AG08395 (cell line): ENCODE measurements around the gene PTGES3.
"Not testable (repeated sequence)": the region's sequence is repeated elsewhere in the genome, so short reads cannot be mapped to it uniquely, and the experiment has no call there.

Experiments used
- DNase-seq: peaks from one replicate; pipeline ENCODE4 v3.0.0; 2012; ENCODE audit warnings: mixed read lengths, low spot score

Gene PTGES3

GRCh38 chr12:56709759-56710376, 21.8 kb upstream of the PTGES3 start:
- no peak for DNase-seq

DNA sequence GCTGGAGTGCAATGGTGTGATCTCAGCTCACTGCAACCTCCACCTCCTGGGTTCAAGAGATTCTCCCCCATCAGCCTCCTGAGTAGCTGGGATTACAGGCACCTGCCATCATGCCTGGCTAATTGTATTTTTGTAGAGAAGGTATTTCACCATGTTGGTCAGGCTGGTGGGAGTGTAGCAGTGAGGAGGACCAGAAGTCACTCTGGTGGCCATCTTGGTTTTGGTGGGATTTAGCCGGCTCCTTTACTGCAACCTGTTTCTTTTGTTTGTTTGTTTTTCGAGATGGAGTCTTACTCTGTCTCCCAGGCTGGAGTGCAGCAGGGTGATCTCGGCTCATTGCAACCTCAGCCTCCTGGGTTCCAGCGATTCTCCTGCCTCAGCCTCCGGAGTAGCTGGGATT, 16.4 kb upstream of the PTGES3 start:
- DNase-seq = not testable (repeated sequence)

- DNase-seq = no peak
Measured at GRCh38 chr12:56699020-56699661, 11.1 kb upstream of the PTGES3 start.

GRCh38 chr12:56695327-56696101, 7.4 kb upstream of the PTGES3 start:
- no peak for DNase-seq

DNA sequence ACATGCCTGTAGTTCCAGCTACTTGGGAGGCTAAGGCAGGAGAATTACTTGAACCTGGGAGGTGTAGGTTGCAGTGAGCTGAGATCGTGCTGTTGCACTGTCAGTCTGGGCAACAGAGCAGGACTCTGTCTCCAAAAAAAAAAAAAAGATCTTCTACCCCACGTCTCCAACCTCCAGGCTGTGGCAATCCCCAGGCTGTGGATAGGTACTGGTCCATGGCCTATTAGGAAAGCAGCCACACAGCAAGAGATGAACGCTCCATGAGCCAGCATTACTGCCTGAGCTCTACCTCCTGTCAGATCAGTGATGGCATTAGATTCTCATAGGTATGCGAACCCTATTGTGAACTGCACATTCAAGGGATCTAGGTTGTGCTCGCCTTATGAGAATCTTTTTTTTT, 6.1 kb upstream of the PTGES3 start:
- no peak for DNase-seq

DNA sequence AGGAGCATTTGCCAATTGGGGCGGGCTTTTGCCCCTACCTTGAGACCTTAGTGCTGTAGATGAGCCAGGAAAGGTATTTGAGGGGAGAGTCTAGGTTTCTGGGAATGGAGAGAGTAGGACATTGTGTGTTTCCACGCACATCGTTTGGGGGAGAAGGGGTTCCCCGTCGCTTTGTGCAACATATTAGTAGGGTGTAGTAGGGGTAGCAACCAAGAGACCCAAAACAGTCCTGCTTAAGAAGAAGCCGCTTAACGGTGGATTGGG, 694 bp upstream of the PTGES3 start:
- DNase-seq = no peak

- peak; percentile 19 for DNase-seq
Measured at GRCh38 chr12:56687223-56688128, 608 bp downstream of the PTGES3 start.

- DNase-seq = no peak
Measured at GRCh38 chr12:56684745-56685359, 3.2 kb downstream of the PTGES3 start.

GRCh38 chr12:56682323-56682722, 5.8 kb downstream of the PTGES3 start:
- DNase-seq = no peak

- no peak for DNase-seq
Measured at GRCh38 chr12:56679883-56680575, 8.1 kb downstream of the PTGES3 start.

DNA sequence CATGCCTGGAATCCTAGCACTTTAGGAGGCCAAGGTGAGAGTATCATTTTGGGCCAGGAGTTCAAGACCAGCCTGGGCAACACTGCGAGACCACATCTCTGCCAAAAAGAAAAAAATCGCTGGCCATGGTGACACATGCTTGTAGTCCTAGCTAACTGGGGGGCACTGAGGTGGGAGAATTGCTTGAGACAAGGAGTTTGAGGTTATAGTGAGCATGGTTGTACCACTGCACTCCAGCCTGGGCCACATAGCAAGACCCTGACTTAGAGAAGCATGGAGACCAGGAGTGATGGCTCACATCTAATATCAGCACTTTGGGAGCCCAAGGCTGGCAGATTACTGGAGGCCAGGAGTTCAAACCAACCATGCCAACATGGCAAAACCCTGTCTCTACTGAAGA, 9.2 kb downstream of the PTGES3 start:
- no peak for DNase-seq

GRCh38 chr12:56677680-56678079, 10.4 kb downstream of the PTGES3 start:
- DNase-seq = no peak

GRCh38 chr12:56676851-56677580, 11.1 kb downstream of the PTGES3 start:
- no peak for DNase-seq

- DNase-seq = no peak
Measured at GRCh38 chr12:56671608-56672007, 16.5 kb downstream of the PTGES3 start.

DNA sequence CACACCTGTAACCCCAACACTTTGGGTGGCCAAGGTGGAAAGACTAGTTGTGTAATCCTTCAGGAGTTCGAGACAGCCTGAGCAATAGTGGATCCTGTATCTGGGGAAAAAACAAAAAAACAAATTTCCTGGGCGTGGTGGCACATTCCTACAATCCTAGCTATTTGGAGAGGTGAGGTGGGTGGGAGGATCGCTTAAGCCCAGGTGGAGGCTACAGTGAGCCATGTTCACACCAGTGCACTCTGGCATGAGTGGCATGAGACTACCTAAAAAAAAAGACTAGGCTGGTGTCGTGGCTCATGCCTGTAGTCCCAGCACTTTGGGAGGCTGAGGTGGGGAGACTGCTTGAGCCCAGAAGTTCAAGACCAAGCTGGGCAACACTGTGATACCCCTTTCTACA, 17.2 kb downstream of the PTGES3 start:
- DNase-seq = no peak

DNA sequence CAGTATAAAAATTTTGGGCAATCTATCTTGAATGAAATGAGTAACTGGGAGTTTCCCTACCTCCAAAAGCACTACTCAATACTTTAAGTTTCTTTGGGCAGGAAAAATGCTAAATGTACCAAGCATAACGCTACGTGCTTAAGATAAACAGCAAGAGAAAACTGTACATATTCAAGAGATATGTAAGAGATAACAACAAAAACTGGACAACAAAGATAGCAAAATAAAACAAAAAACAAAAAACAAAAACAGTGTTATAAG, 20.0 kb downstream of the PTGES3 start:
- no peak for DNase-seq

GRCh38 chr12:56661979-56662638, 26.0 kb downstream of the PTGES3 start:
- no peak for DNase-seq

- no peak for DNase-seq
Measured at GRCh38 chr12:56661560-56661959, 26.5 kb downstream of the PTGES3 start.

- no peak for DNase-seq
Measured at GRCh38 chr12:56658921-56659320, 29.2 kb downstream of the PTGES3 start.
